Measurements from ENCODE around the gene ISCU.
A peak's percentile ranks its signal among the peaks of the same experiment; 100 is the strongest.

ISCU gene

DNA sequence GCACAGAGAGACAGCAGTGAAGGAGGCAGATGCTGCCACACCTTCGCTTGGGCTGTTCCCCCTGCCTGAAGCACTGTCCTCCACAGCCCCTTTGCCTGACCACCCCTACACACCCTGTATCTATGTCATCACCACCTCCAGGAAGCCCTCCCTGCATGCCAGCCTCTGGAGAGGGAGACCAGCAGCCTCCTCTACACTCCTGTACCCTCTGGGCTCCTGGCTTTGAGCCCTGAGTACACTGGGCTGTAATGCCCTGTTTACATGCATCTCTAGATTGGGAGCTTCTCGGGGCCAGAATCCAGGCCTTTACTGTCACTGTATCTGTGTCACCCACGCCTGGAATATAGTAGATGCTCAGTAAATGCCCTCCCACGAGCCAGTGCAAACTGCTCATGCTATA, 41.3 kb downstream of the ISCU start:
- DNase-seq (ENCODE audit: low read depth) = no peak

- DNase-seq (ENCODE audit: low read depth) = no peak
Observed at GRCh38 chr12:108604208-108604941, 42.0 kb downstream of the ISCU start.

GRCh38 chr12:108605000-108605689, 42.7 kb downstream of the ISCU start:
- DNase-seq (ENCODE audit: low read depth) = no peak

DNA sequence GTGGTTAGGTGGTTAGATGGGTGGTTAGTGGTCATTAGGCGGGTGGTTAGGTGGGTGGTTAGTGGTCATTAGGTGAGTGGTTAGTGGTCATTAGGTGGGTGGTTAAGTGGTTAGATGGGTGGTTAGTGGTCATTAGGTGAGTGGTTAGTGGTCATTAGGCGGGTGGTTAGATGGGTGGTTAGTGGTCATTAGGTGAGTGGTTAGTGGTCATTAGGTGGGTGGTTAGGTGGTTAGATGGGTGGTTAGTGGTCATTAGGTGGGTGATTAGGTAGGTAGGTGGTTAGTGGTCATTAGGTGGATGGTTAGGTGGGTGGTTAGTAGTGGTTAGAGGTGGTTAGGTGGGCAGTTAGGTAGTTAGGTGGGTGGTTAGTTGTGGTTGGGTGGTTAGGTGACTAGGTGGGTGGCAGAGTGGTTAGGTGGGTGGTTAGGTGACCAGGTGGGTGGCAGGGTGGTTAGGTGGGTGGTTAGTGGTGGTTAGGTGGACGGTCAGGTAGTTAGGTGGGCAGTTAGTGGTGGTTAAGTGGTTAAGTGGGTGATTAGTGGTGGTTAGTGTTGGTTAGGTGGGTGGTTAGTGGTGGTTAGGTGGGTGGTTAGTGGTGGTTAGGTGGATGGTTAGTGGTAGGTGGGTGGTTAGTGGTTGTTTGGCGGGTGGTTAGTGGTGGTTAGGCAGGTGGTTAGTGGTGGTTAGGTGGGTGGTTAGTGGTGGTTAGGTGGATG, 43.5 kb downstream of the ISCU start:
- DNase-seq (ENCODE audit: low read depth) = no peak

DNA sequence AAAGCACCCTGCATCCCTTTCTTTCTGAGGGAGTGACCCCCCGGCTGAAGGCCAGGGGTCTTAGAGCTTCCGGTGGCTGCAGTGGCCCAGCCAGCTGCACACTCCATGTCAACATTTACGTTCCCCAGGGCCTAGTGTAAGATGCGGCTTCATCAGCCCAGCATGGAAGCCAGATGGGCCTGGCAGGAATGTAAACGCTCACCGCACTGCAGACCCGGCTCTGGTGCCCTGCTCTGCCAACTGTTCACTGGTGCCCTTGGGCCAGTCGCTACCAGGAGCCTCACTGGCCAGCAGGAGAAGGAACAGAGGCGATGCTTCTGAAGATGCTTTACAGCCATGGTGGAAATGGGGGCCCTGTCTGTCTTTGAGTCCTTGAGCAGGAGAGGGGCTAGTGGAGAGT, 44.1 kb downstream of the ISCU start:
- no peak for DNase-seq (ENCODE audit: low read depth)

DNA sequence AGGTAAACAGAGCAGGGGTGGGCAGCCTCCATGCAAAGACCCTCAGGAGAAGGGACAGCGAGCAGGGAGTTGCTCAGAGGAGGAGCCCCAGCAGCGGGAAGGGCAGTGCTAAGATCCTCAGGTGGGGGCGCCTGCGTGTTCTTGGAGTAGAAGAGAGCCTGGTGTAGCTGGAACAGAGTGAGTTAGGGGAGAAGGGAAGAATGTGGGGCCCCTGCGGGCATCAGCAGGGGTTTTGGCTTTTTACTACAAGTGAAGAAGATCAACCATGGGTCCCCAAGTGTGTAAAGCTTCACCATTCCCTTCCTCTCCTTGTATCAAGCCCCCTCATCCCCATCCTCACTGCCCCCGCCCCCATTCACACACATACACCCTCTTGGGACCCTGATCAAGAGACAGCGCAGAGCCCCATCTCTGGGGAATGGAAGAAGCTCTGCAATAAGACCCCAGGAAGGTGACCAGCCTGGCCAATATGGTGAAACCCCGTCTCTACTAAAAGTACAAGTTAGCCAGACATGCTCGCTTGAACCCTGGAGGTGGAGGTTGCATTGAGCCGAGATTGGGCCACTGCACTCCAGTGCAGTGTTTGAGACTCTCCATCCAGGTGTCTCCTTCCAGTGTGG, 45.7 kb downstream of the ISCU start:
- DNase-seq (ENCODE audit: low read depth) = no peak

- no peak for DNase-seq (ENCODE audit: low read depth)
Observed at GRCh38 chr12:108608616-108609015, 46.2 kb downstream of the ISCU start.

- peak; percentile 85 for DNase-seq (ENCODE audit: low read depth)
Observed at GRCh38 chr12:108609537-108610335, 47.3 kb downstream of the ISCU start.

- DNase-seq (ENCODE audit: low read depth) = no peak
Observed at GRCh38 chr12:108610336-108610815, 48.0 kb downstream of the ISCU start.

- DNase-seq (ENCODE audit: low read depth) = no peak
Observed at GRCh38 chr12:108610856-108611605, 48.6 kb downstream of the ISCU start.

GRCh38 chr12:108611884-108612415, 49.6 kb downstream of the ISCU start:
- peak; percentile 95 for DNase-seq (ENCODE audit: low read depth)

GRCh38 chr12:108612788-108613282, 50.4 kb downstream of the ISCU start:
- no peak for DNase-seq (ENCODE audit: low read depth)

DNA sequence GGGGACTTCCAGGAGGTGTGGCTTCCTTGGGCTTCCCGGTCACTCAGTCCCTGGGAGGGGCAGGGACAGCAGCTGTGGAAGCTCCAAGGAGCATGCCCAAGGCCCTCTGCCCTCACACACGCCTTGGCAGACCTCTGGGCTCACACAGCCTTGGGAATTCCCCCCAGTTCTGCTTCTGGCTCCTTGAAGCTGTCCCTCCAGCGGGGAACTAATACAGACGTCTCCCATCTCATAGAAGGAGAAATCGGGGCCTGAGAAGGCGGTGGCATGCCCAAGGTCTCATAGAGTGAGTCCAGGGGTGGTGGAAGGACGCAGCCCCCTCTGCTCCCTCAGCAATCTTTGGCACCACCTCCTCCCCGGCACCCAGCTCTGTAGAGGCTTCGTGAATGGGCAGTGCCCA, 51.2 kb downstream of the ISCU start:
- DNase-seq (ENCODE audit: low read depth) = no peak

DNA sequence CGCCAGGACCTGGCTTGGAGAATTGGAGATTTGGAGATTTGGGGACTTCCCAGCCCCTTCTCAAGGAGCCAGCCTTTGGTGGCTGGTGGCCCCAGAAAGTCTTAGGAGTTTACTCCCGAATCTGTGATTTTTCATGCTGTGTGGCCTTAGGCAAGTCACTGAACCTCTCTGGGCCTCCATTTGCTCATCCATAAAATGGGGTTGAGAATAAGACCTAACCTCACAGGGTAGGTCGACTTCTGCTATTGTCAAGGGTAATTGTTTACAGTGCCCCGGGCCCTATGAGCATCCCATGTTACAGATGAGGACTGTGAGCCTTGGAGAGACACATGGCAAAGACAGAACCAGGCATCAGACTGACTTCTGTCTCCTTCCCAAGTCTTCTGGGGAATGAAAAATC, 51.6 kb downstream of the ISCU start:
- no peak for DNase-seq (ENCODE audit: low read depth)

- no peak for DNase-seq (ENCODE audit: low read depth)
Observed at GRCh38 chr12:108614639-108615038, 52.2 kb downstream of the ISCU start.

- DNase-seq (ENCODE audit: low read depth) = no peak
Observed at GRCh38 chr12:108615918-108616317, 53.5 kb downstream of the ISCU start.

DNA sequence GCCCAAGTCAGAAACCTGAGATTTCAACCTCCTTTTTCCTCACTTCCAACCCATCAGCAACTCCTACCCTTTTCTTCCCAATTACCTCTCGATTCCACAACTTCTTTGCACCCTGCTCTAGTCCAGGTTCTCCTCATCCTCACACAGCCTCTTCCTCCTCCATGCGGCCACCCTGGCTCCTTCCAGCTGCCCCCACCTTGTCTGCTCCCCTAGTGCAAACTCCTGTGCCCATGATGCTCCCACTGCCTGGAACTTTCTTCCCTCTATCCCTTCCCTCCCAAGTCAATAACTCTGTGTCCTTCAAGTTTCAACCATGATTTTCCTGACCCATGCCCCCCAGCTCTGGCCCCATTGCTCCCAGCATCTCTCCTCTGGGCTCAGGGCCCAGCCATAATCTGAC, 54.0 kb downstream of the ISCU start:
- DNase-seq (ENCODE audit: low read depth) = no peak

DNA sequence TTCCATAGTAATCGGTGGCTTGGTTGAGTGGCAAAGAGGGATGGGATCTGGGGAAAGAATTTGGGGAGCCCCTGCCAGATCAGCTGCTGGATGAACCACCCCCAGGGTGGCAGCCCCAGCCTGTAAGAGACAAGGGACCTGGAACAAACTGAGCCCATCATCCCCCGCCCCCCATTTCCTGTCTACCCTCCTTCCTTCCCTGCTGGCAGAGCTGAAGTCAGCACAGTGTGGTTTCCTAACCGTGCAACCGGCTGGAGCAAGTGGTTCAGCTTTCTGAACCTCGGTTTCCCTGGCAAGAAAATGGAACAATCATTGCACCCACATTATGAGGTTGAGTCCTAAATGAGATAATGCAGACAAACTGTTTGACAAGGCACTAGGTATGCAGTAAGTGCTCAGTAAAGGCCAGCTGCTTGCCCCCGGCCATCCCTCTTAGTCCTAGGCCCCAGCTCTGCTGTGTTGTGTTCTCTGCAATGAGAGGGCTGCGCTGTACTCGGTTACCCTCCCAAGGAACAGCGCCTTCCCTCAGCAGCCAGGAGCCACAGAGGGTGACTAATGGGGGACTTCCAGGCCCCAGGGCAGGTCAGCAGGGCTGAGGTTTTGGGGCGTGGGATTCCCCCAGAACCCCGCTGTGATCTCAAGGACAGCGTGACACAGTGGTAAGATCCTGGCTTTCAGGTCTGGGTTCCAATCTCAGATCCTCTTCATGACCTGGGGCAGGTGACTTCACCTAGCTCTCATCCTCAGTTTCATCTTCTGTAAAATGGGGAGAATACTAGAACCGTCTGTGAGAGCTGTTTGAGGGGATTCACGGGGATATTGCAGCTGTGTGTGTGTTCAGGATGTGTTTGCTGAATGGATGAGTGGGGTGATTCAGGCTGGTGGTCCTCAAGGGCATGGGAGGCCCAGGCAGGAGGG, 54.8 kb downstream of the ISCU start:
- no peak for DNase-seq (ENCODE audit: low read depth)
